PC-3 (cell line): ENCODE data around the gene SYNCRIP.

ENCODE experiments used
- CTCF ChIP-seq: fragments of 300-600 bp; sonication (generic); conservative IDR thresholded peaks from 2 replicates; pipeline ENCODE4 v1.5.1; 2017; ENCODE audit warnings: antibody characterized with exemption, low read depth, mild to moderate bottlenecking, low read length
- EZH2 ChIP-seq: fragments of 300-600 bp; sonication (generic); IDR thresholded peaks from one replicate; pipeline ENCODE4 v1.6.1; 2017; ENCODE audit warnings: antibody characterized with exemption, mild to moderate bottlenecking, low read length; ENCODE audit not compliant: unreplicated experiment

- TF ChIP-seq CTCF (no peak), EZH2 (no peak)
Observed at GRCh38 chr6:85585741-85586140, 56.9 kb downstream of the SYNCRIP start.
